Measurements from ENCODE around the gene SORCS2. TPM values are rescaled to one million over a fixed set of nuclear protein-coding genes. Genes with fewer than 3 reads are reported as not detected.

The SORCS2 gene
- total RNA-seq, 1 experiment from 2014 or later, result 0.06 TPM

GRCh38 chr4:7677086-7677485 is 484.7 kb downstream of the SORCS2 start:
- CTCF ChIA-PET, result no interaction called here
- TF ChIP-seq CTCF (conservative IDR thresholded peaks at IDR 0.05; ENCODE audit: low read depth, low read length) (no peak), EZH2 (IDR thresholded peaks at IDR 0.05; ENCODE audit: borderline replicate concordance, low read depth, low read length, poor library complexity, severe bottlenecking) (no peak)
- Histone ChIP-seq H3K27ac (ENCODE audit: low read depth, low read length, poor library complexity, severe bottlenecking) (no peak overlapping the region), H3K4me1 (ENCODE audit: insufficient read depth, low read length, poor library complexity, severe bottlenecking) (no peaks in the 10 kb centered on the region), H3K36me3 (ENCODE audit: insufficient read depth, low read length, poor library complexity, severe bottlenecking) (no peaks in the 10 kb centered on the region), H3K27me3 (replicated peaks; ENCODE audit: insufficient read depth, low read depth, low read length, poor library complexity) (peaks cover 14% of the 10 kb centered on the region), H3K4me3 (ENCODE audit: low read depth, low read length, poor library complexity, severe bottlenecking) (no peak overlapping the region), H3K9me3 (ENCODE audit: low read depth, low read length, poor library complexity, severe bottlenecking) (no peaks in the 10 kb centered on the region)
- DNase-seq (ENCODE audit: low spot score), result no peak
- POLR2A ChIA-PET (ENCODE audit: low non-redundant PET), result no interaction called here
- BruUV-seq (replicated peaks), result no TSS peak
- intact Hi-C loops (cut with micrococcal nuclease; ENCODE audit: unreplicated experiment), result no loop called here

- no peak for DNase-seq (ENCODE audit: low spot score)
- no peaks in the 10 kb centered on the region for H3K9me3 ChIP-seq (ENCODE audit: low read depth, low read length, poor library complexity, severe bottlenecking)
- H3K27ac ChIP-seq (ENCODE audit: low read depth, low read length, poor library complexity, severe bottlenecking), result no peak overlapping the region
- H3K4me3 ChIP-seq (ENCODE audit: low read depth, low read length, poor library complexity, severe bottlenecking), result no peak overlapping the region
- H3K36me3 ChIP-seq (ENCODE audit: insufficient read depth, low read length, poor library complexity, severe bottlenecking), result no peaks in the 10 kb centered on the region
- intact Hi-C loops (cut with micrococcal nuclease; ENCODE audit: unreplicated experiment), result no loop called here
- POLR2A ChIA-PET (ENCODE audit: low non-redundant PET), result no interaction called here
- TF ChIP-seq CTCF (conservative IDR thresholded peaks at IDR 0.05; ENCODE audit: low read depth, low read length), result no peak
- no peak for TF ChIP-seq EZH2 (IDR thresholded peaks at IDR 0.05; ENCODE audit: borderline replicate concordance, low read depth, low read length, poor library complexity, severe bottlenecking)
- CTCF ChIA-PET, result no interaction called here
- no TSS peak for BruUV-seq (replicated peaks)
- H3K4me1 ChIP-seq (ENCODE audit: insufficient read depth, low read length, poor library complexity, severe bottlenecking), result no peaks in the 10 kb centered on the region
- H3K27me3 ChIP-seq (replicated peaks; ENCODE audit: insufficient read depth, low read depth, low read length, poor library complexity), result peaks cover 7% of the 10 kb centered on the region
Observed at GRCh38 chr4:7677799-7678301, 485.5 kb downstream of the SORCS2 start.

- no TSS peak for BruUV-seq (replicated peaks)
- Histone ChIP-seq H3K4me3 (ENCODE audit: low read depth, low read length, poor library complexity, severe bottlenecking) (no peak overlapping the region), H3K9me3 (ENCODE audit: low read depth, low read length, poor library complexity, severe bottlenecking) (no peaks in the 10 kb centered on the region), H3K36me3 (ENCODE audit: insufficient read depth, low read length, poor library complexity, severe bottlenecking) (no peaks in the 10 kb centered on the region), H3K4me1 (ENCODE audit: insufficient read depth, low read length, poor library complexity, severe bottlenecking) (no peaks in the 10 kb centered on the region), H3K27me3 (replicated peaks; ENCODE audit: insufficient read depth, low read depth, low read length, poor library complexity) (peaks cover 1% of the 10 kb centered on the region), H3K27ac (ENCODE audit: low read depth, low read length, poor library complexity, severe bottlenecking) (no peak overlapping the region)
- ChIA-PET CTCF (no interaction called here), POLR2A (ENCODE audit: low non-redundant PET) (no interaction called here)
- DNase-seq (ENCODE audit: low spot score), result no peak
- intact Hi-C loops (cut with micrococcal nuclease; ENCODE audit: unreplicated experiment), result no loop called here
- no peak for TF ChIP-seq EZH2 (IDR thresholded peaks at IDR 0.05; ENCODE audit: borderline replicate concordance, low read depth, low read length, poor library complexity, severe bottlenecking)
Observed at GRCh38 chr4:7678318-7678852, 486.0 kb downstream of the SORCS2 start.

All from A673 (cell line).